Endodermal cell (in vitro differentiated cells): Measurements from ENCODE around the gene EYS. TPM values are rescaled to one million over a fixed set of nuclear protein-coding genes. Genes with fewer than 3 reads are reported as not detected.

ENCODE experiments used
- DNase-seq: peaks from one replicate; pipeline ENCODE4 v3.0.0-alpha.2; 2017
- H3K27ac ChIP-seq: 2 replicates; pipeline ENCODE4 v1.5.1; 2013; ENCODE audit warnings: mild to moderate bottlenecking, low read depth, low read length, moderate library complexity
- H3K27me3 ChIP-seq: 2 replicates; pipeline ENCODE4 v1.6.1; 2013; ENCODE audit warnings: mild to moderate bottlenecking, low read length, moderate library complexity; ENCODE audit not compliant: insufficient read depth, control insufficient read depth, poor library complexity, severe bottlenecking
- H3K36me3 ChIP-seq: 2 replicates; pipeline ENCODE4 v1.7.0; 2013; ENCODE audit warnings: mild to moderate bottlenecking, low read length, moderate library complexity; ENCODE audit not compliant: control insufficient read depth, insufficient read depth
- H3K4me1 ChIP-seq: one replicate; pipeline ENCODE4 v1.7.0; 2013; ENCODE audit warnings: low read length; ENCODE audit not compliant: control insufficient read depth, insufficient read depth
- H3K4me3 ChIP-seq: 2 replicates; pipeline ENCODE4 v1.5.1; 2013; ENCODE audit warnings: mild to moderate bottlenecking, low read length, moderate library complexity
- H3K9ac ChIP-seq: 2 replicates; pipeline ENCODE4 v1.6.1; 2013; ENCODE audit warnings: mild to moderate bottlenecking, low read length, moderate library complexity; ENCODE audit not compliant: poor library complexity, severe bottlenecking; ENCODE audit errors: extremely low read depth
- H3K9me3 ChIP-seq: 2 replicates; pipeline ENCODE4 v1.6.1; 2013; ENCODE audit warnings: mild to moderate bottlenecking, low read length, moderate library complexity; ENCODE audit not compliant: control insufficient read depth
- H3K27ac Mint-ChIP-seq: 2 replicates; pipeline ENCODE4 v1.8.0; 2020; ENCODE audit warnings: mixed read lengths
- H3K27me3 Mint-ChIP-seq: 2 replicates; pipeline ENCODE4 v1.8.0; 2021; ENCODE audit warnings: mild to moderate bottlenecking, mixed read lengths; ENCODE audit not compliant: insufficient read depth
- H3K36me3 Mint-ChIP-seq: 2 replicates; pipeline ENCODE4 v1.8.0; 2020; ENCODE audit warnings: low read depth, mixed read lengths
- H3K4me1 Mint-ChIP-seq: 2 replicates; pipeline ENCODE4 v1.8.0; 2020; ENCODE audit warnings: mixed read lengths
- H3K4me3 Mint-ChIP-seq: 2 replicates; pipeline ENCODE4 v1.8.0; 2020; ENCODE audit warnings: mild to moderate bottlenecking, moderate library complexity, mixed read lengths
- H3K9me3 Mint-ChIP-seq: 2 replicates; pipeline ENCODE4 v1.8.0; 2020; ENCODE audit warnings: mild to moderate bottlenecking, mixed read lengths
- CTCF ChIP-seq: fragments of 200-600 bp; sonication (generic); conservative IDR thresholded peaks from 2 replicates; pipeline ENCODE4 v1.5.0; 2021; ENCODE audit warnings: antibody characterized with exemption, mild to moderate bottlenecking
- WGBS, 2 experiments: methylation state at CpG; one replicate each; pipeline versions ENCODE4 v1.1.5 to v1.1.7; 2013; ENCODE audit warnings: missing lambda C conversion rate in 2 of 2, mixed read lengths in 1 of 2; ENCODE audit not compliant: insufficient coverage in 1 of 2, insufficient read length in 1 of 2; 5-methylcytosine and 5-hydroxymethylcytosine counted together
- total RNA-seq, 2 donors: library from RNA; stranded (reverse); fragmentation: NEBNext Ultra II Directional in 1 of 2; extraction: Animal tissue kit (Norgen Biotek cat#: 25700) in 1 of 2; gene quantifications; 2 replicates in 1 of 2; 3 replicates in 1 of 2; pipeline ENCODE4 v1.2.1, GENCODE V29; 2021

Gene EYS
- total RNA-seq, 2 donors from 2014 or later: 0.31 to 0.70 TPM

GRCh38 chr6:63868351-63868750 is 1838.7 kb downstream of the EYS start:
- Mint-ChIP-seq H3K4me1 (peaks cover 20% of the 10 kb centered on the region), H3K9me3 (peaks cover 4% of the 10 kb centered on the region), H3K36me3 (no peaks in the 10 kb centered on the region), H3K27me3 (no peaks in the 10 kb centered on the region), H3K27ac (no peak overlapping the region), H3K4me3 (no peak overlapping the region)
- no peaks in the 10 kb centered on the region for H3K36me3 ChIP-seq
- 91 to 100% methylated on average over 1 to 3 of the region's 3 CpGs for WGBS, 2 experiments
- H3K4me1 ChIP-seq: no peaks in the 10 kb centered on the region
- DNase-seq: no peak
- H3K27me3 ChIP-seq: no peaks in the 10 kb centered on the region
- H3K9me3 ChIP-seq: no peaks in the 10 kb centered on the region
- no peak for TF ChIP-seq CTCF
- H3K9ac ChIP-seq: no peak overlapping the region
- H3K4me3 ChIP-seq: no peak overlapping the region
- no peak overlapping the region for H3K27ac ChIP-seq

GRCh38 chr6:63864671-63865318 is 1842.2 kb downstream of the EYS start:
- Histone ChIP-seq H3K9ac (no peak overlapping the region), H3K36me3 (no peaks in the 10 kb centered on the region), H3K4me1 (no peaks in the 10 kb centered on the region), H3K9me3 (no peaks in the 10 kb centered on the region), H3K4me3 (no peak overlapping the region), H3K27ac (no peak overlapping the region), H3K27me3 (no peaks in the 10 kb centered on the region)
- no peaks in the 10 kb centered on the region for H3K9me3 Mint-ChIP-seq
- H3K27me3 Mint-ChIP-seq: no peaks in the 10 kb centered on the region
- no peak overlapping the region for H3K4me3 Mint-ChIP-seq
- no peak overlapping the region for H3K27ac Mint-ChIP-seq
- no peaks in the 10 kb centered on the region for H3K36me3 Mint-ChIP-seq
- no peak for TF ChIP-seq CTCF
- WGBS, 2 experiments: 84% methylated on average over 4 of the region's 4 CpGs; no CpG with 5 or more reads in 1 of the 2 experiments
- H3K4me1 Mint-ChIP-seq: peaks cover 20% of the 10 kb centered on the region
- no peak for DNase-seq

DNA sequence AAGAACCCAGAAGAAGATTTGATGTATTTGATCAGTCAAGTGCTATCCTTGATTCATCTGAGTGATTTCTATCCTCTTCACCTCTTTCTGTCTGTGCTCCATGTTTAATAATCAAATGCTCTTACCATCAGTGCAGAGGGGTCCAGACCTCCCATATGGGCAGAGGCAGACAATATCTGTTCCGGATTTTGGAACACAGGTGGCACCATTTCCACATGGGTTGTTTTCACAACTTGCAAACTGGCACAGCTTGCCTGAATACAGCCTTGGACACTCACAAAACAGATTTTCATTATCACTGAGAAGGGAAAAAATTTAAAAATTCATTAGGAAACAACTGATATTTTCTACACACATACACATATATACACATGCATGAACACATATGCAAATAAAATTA is 1843.0 kb downstream of the EYS start:
- Mint-ChIP-seq H3K27ac (no peak overlapping the region), H3K4me1 (peaks cover 24% of the 10 kb centered on the region), H3K4me3 (no peak overlapping the region), H3K9me3 (no peaks in the 10 kb centered on the region), H3K27me3 (no peaks in the 10 kb centered on the region), H3K36me3 (no peaks in the 10 kb centered on the region)
- Histone ChIP-seq H3K27me3 (no peaks in the 10 kb centered on the region), H3K27ac (no peak overlapping the region), H3K9ac (no peak overlapping the region), H3K9me3 (no peaks in the 10 kb centered on the region), H3K4me1 (no peaks in the 10 kb centered on the region), H3K36me3 (no peaks in the 10 kb centered on the region), H3K4me3 (no peak overlapping the region)
- WGBS, 2 experiments: 86 to 100% methylated on average over 1 of the region's 1 CpG
- DNase-seq: no peak
- no peak for TF ChIP-seq CTCF
